ENCODE measurements around the gene NRL. TPM values are rescaled to one million over a fixed set of nuclear protein-coding genes. Genes with fewer than 3 reads are reported as not detected.

NRL gene
- total RNA-seq, 1 donor from 2014 or later: 0.48 TPM

DNA sequence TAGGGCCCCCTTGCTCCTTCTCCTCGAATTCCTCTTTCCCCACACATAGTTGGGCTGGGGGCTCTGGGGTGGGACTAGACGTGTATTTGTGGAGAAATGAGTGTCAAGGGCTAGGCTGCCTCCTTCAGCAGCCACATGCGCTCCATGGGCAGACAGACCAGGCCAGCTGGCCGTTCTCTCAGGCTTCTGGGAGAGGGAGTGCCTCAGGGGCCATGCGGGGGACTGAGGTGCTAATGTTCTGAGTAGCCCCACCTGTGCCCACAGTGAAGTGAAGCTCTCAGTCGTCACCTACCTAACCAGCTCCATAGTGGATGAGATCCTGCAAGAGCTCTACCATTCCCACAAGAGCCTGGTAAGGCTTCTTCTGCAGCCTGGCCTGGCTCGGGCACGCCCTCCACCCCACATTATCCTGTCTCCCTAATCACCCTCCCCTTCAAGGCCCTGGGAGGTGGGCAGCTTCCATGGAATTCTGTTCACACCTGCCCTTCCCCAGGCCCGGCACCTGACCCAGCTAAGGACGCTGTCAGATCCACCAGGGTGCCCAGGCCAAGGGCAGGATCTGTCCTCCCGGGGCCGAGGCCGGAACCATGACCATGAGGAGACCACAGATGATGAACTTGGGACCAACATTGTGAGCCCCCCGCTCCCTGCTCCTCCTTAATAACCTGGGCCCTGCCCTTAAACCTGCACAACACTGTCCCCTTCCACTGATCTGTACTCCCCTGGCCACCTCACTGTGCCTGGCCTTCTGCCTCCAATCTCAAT lies 52.4 kb downstream of the NRL start:
- no peak overlapping the region for H3K4me3 ChIP-seq (ENCODE audit: insufficient read depth, low read depth, low read length)
- Mint-ChIP-seq H3K4me3 (ENCODE audit: unreplicated experiment) (no peak overlapping the region), H3K36me3 (ENCODE audit: low read depth, unreplicated experiment) (no peaks in the 10 kb centered on the region), H3K4me1 (ENCODE audit: low read depth, unreplicated experiment) (no peaks in the 10 kb centered on the region), H3K9me3 (ENCODE audit: unreplicated experiment) (no peaks in the 10 kb centered on the region), H3K27me3 (ENCODE audit: low read depth, unreplicated experiment) (peaks cover 67% of the 10 kb centered on the region), H3K27ac (ENCODE audit: unreplicated experiment) (no peak overlapping the region)
- H3K36me3 ChIP-seq (ENCODE audit: insufficient read depth, low read length): no peaks in the 10 kb centered on the region
- H3K27me3 ChIP-seq (ENCODE audit: insufficient read depth, low read length): no peaks in the 10 kb centered on the region
- no peak overlapping the region for H3K9ac ChIP-seq (ENCODE audit: low read length)
- FAIRE-seq: no peak
- H3K4me2 ChIP-seq (ENCODE audit: low read length): no peak overlapping the region
- no peak overlapping the region for H3K27ac ChIP-seq (ENCODE audit: low read depth, low read length)
- no peaks in the 10 kb centered on the region for H3K9me3 ChIP-seq (ENCODE audit: insufficient read depth, low read depth, low read length)
- no peaks in the 10 kb centered on the region for H3K4me1 ChIP-seq (ENCODE audit: insufficient read depth, low read length)
- TF ChIP-seq, protein P1, sequence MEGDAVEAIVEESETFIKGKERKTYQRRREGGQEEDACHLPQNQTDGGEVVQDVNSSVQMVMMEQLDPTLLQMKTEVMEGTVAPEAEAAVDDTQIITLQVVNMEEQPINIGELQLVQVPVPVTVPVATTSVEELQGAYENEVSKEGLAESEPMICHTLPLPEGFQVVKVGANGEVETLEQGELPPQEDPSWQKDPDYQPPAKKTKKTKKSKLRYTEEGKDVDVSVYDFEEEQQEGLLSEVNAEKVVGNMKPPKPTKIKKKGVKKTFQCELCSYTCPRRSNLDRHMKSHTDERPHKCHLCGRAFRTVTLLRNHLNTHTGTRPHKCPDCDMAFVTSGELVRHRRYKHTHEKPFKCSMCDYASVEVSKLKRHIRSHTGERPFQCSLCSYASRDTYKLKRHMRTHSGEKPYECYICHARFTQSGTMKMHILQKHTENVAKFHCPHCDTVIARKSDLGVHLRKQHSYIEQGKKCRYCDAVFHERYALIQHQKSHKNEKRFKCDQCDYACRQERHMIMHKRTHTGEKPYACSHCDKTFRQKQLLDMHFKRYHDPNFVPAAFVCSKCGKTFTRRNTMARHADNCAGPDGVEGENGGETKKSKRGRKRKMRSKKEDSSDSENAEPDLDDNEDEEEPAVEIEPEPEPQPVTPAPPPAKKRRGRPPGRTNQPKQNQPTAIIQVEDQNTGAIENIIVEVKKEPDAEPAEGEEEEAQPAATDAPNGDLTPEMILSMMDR (IDR thresholded peaks at IDR 0.05; ENCODE audit: insufficient read depth, low read depth, low read length): no peak
- no peak for TF ChIP-seq EZH2 (IDR thresholded peaks at IDR 0.05; ENCODE audit: insufficient read depth, low read length)
- no peaks in the 10 kb centered on the region for H3K79me2 ChIP-seq (ENCODE audit: insufficient read depth, low read length)
- no peak for DNase-seq (ENCODE audit: low read depth)
- H2AFZ ChIP-seq (ENCODE audit: low read depth, low read length): no peak overlapping the region
- no peaks in the 10 kb centered on the region for H4K20me1 ChIP-seq (ENCODE audit: insufficient read depth, low read length)

DNA sequence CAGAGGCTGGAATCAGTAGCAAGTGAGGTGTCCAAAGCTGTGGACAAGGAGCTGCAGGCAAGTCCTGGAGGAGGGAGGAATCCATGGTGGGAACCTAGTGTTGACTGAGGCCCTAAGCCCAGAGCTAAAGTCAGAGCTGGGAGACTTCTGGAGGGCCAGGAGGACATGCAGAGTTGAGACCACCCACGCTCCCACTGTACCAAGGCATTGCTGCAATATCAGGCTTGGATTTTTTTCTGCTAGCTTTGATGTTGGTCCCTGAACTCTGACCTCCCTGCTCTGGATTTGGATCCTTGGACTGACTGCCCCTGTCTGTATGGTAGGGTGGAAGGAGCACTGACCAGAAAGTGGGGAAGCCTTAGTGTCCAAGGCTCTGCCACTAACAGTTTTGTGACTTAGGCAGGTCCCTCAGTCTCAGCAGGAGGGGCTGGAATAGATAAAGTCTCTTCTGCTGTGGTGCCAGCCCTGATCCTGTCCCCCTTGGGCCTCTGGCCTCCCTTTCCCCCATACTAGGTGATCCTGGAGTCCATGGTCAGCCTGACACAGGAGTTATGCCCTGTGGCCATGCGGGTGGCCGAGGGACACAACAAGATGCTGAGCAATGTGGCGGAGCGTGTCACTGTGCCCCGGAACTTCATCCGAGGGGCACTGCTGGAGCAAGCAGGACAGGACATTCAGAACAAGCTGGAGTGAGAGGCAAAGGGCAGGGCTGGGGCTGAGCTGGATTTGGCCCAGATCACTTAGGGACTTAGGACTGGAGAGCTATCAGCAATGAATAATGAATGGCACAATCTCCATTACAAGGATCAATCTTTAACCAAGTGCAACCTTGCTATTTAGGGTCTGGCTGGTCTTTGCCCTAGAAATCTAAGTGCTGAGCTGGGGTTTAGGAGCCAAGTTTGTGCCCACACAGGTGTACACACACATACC lies 53.5 kb downstream of the NRL start:
- Histone ChIP-seq H3K9ac (ENCODE audit: low read length) (no peak overlapping the region), H3K4me2 (ENCODE audit: low read length) (no peak overlapping the region), H3K4me1 (ENCODE audit: insufficient read depth, low read length) (no peaks in the 10 kb centered on the region), H3K36me3 (ENCODE audit: insufficient read depth, low read length) (no peaks in the 10 kb centered on the region), H3K27ac (ENCODE audit: low read depth, low read length) (no peak overlapping the region), H3K27me3 (ENCODE audit: insufficient read depth, low read length) (no peaks in the 10 kb centered on the region), H3K9me3 (ENCODE audit: insufficient read depth, low read depth, low read length) (no peaks in the 10 kb centered on the region), H2AFZ (ENCODE audit: low read depth, low read length) (no peak overlapping the region), H3K4me3 (ENCODE audit: insufficient read depth, low read depth, low read length) (no peak overlapping the region), H3K79me2 (ENCODE audit: insufficient read depth, low read length) (no peaks in the 10 kb centered on the region), H4K20me1 (ENCODE audit: insufficient read depth, low read length) (no peaks in the 10 kb centered on the region)
- Mint-ChIP-seq H3K4me1 (ENCODE audit: low read depth, unreplicated experiment) (no peaks in the 10 kb centered on the region), H3K4me3 (ENCODE audit: unreplicated experiment) (no peak overlapping the region), H3K27ac (ENCODE audit: unreplicated experiment) (no peak overlapping the region), H3K36me3 (ENCODE audit: low read depth, unreplicated experiment) (no peaks in the 10 kb centered on the region), H3K27me3 (ENCODE audit: low read depth, unreplicated experiment) (peaks cover 65% of the 10 kb centered on the region), H3K9me3 (ENCODE audit: unreplicated experiment) (no peaks in the 10 kb centered on the region)
- DNase-seq (ENCODE audit: low read depth) (no peak), FAIRE-seq (no peak)
- TF ChIP-seq EZH2 (IDR thresholded peaks at IDR 0.05; ENCODE audit: insufficient read depth, low read length): no peak
- TF ChIP-seq, protein P1 (IDR thresholded peaks at IDR 0.05; ENCODE audit: insufficient read depth, low read depth, low read length): no peak
